Stimulated activated CD8-positive, alpha-beta memory T cell treated with anti-CD3 and anti-CD28 coated beads, Interleukin-4, amount 100 ng/mL, for 1 hour (primary cell): ENCODE data around the gene ADRA1B.

ENCODE experiments used
- DNase-seq, 2 donors: peaks; one replicate each; pipeline ENCODE4 v3.0.0-alpha.2; 2020; ENCODE audit warnings: low read depth in 2 of 2, low spot score in 1 of 2

The ADRA1B gene

DNA sequence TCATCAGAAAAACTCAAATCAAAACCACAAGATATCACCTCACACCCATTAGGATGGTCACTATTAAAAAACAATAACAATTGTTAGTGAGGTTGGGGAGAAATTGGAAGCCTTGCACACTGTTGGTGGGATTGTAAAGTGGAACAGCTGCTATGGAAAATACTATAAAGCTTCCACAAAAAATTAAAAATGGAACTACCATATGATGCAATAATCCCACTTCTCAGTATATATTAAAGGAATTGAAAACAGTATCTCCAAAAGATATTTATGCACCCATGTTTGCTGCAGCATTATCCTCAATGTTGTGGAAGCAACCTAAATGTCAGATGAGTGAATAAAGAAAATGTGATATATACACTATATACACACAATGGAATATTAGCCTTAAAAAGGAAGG is 14.5 kb upstream of the ADRA1B start:
- DNase-seq = no peak

GRCh38 chr5:159902444-159903121 is 13.7 kb upstream of the ADRA1B start:
- no peak for DNase-seq

- no peak for DNase-seq
These were observed 13.2 kb upstream of the ADRA1B start for GRCh38 chr5:159903131-159903530.

DNA sequence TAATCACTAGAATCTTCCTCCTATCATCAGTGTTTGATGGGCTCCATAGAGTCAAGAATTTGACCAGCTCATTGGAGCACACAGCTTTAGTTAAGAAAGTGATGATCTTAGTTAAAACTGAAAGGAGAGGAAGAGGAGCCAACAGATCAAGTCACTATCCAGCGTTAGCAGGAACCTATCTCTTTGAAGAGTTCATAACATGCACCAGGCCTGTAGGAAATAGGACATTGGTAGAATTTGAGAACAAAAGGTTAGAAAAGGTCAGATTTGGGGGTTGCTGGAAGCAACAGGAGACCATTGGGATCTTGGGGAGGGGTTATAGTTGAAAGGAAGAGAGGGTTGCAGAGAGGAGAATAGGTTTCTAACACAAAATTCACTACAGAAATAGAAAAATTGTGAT is 11.4 kb upstream of the ADRA1B start:
- no peak for DNase-seq

DNA sequence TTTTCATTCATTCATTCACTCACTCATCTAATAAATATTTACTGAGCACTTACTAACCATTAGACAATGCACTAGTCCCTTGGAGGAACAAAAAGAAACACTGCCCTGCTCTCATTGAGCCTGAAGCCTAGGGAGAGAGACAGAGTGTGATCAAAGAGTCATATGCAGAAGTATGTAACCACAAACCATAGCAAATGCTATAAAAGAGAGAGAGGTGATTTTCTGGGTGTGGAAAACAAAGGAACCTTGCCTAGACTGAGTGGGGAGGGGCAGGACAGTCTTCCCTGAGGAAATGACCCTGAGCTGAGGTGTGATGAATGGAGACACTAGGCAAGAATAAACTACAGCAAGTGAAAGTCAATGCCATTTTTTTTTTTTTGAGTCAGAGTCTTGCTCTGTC is 10.8 kb upstream of the ADRA1B start:
- DNase-seq = no peak

GRCh38 chr5:159906463-159906862 is 9.8 kb upstream of the ADRA1B start:
- no peak for DNase-seq

- DNase-seq = no peak
These were observed 9.3 kb upstream of the ADRA1B start for GRCh38 chr5:159906943-159907342.

DNA sequence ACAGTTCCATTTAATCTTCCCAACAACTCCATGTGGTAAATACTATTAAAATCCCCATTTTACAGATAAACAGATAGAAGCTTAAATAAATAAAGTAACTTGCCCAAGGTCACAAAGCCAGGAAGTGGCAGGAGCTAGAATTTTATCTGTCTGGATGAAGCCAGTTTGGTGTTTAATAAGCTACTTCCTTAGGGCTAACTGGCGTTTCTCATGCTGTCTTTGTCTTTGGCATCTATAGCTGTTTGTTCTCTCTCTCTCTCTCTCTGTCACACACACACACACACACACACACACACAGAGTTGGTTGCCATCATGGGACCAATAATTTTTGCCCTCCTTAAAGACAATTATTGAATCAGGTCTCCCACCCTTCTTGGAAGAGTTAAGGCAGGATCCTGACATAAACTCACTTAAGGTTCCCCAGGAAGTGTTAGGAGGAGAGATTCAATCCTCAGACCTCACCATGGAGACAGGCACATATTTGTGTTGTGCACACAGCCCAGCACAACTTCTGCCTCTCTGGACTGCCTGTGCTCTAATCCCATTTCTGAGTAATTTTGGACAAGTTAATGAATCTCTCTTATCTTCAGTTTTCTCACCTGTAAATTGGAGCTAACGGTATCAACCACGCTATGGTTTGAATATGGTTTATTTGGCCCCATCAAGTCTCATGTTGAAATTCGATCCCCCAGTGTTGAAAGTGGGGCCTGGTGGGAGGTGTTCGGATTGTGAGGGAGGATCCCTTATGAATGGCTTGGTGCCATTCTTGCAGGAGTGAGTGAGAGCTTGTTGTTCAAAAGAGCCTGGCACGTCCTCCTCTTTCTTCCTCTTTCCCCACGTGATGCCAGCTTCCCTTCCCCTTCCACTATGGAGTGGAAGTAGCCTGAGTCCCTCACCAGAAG is 8.3 kb upstream of the ADRA1B start:
- DNase-seq = no peak

GRCh38 chr5:159908591-159908940 is 7.7 kb upstream of the ADRA1B start:
- DNase-seq = no peak

- DNase-seq = no peak
These were observed 7.2 kb upstream of the ADRA1B start for GRCh38 chr5:159909126-159909525.

DNA sequence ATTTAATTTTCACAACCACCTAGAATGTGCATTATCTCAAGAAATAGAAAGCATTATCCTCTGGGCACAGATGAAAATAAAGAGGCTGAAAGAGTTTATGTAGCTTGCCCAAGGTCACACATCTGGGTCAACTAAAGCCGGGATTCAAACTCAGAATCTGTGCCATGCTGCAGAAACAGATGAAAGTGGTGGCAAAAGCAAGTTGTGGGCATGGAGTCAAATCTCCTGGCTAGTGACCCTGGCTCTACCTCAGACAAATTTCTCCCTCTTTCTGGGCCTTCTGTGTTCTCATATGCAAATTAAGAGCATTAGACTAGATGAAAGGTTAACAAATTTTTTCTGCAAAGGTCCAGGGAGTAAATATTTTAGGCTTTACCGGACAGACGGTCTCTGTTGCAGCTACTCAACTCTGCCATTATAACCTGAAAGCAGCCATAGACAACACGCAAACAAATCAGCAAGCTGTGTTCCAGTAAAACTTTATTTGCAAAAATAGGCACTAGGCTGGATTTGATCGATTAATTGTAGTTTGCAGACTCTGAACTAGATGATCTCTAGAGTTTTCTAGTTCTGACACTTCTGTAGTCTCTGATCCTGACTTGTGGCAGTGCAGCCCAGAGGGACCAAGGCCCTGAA is 6.0 kb upstream of the ADRA1B start:
- no peak for DNase-seq

DNA sequence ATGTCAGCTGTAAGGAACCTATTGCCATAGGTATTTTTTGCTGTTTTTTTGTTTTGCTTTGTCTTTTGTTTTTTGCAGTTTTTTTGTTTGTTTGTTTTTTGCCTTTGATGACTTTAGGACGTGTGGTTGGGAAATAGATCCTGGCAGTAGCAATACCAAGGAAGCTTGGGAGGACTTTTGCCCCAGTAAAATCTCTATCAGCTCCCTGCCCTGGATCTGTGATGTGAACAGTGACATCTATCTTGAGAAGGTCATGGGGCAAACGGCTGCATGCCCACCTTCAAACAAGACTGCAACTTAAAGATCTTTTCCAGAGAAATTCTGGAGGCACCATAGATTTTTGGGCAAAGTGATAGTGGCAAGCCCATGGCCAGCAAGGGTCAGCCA is 5.4 kb upstream of the ADRA1B start:
- DNase-seq = no peak

- DNase-seq = no peak
These were observed 4.9 kb upstream of the ADRA1B start for GRCh38 chr5:159911349-159911748.

GRCh38 chr5:159912033-159912800 is 4.1 kb upstream of the ADRA1B start:
- no peak for DNase-seq

DNA sequence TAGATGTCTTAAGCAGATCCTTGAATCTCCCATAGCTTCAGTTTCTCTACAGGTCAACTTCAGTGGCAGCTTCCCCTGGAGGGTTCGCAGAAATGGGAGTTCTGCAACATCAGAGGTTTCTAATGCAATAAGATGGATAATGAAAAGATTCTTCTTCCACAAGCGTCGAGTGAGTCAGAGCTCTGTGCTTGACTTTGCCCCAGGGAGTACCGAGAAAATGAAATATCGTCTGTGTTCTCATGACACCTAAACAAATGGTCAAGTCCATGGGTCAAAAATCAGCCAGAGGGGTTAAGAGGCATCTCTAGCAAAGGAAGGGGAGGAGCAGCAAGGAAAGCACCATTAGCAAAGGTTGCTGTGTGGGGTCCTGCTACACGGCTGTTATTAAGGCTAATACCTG is 3.2 kb upstream of the ADRA1B start:
- no peak for DNase-seq

DNA sequence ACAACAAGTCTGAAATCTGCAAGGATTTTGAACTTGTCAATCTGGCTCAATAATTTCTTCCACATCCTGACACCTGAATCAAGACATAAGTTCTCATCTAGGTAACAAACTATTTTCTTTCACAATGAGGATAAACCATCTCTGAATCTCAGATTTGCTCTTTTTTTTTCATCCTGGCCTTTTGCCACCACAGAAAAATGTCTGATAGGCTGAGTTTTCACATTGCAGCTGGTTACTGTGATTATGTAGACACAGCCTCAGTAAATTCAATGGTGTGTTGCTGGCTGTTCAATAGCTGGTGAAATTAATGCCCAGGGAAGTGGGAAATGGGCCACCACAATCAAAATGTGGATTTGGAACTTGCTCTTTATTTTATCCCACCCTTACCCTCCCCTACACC is 2.8 kb upstream of the ADRA1B start:
- no peak for DNase-seq

DNA sequence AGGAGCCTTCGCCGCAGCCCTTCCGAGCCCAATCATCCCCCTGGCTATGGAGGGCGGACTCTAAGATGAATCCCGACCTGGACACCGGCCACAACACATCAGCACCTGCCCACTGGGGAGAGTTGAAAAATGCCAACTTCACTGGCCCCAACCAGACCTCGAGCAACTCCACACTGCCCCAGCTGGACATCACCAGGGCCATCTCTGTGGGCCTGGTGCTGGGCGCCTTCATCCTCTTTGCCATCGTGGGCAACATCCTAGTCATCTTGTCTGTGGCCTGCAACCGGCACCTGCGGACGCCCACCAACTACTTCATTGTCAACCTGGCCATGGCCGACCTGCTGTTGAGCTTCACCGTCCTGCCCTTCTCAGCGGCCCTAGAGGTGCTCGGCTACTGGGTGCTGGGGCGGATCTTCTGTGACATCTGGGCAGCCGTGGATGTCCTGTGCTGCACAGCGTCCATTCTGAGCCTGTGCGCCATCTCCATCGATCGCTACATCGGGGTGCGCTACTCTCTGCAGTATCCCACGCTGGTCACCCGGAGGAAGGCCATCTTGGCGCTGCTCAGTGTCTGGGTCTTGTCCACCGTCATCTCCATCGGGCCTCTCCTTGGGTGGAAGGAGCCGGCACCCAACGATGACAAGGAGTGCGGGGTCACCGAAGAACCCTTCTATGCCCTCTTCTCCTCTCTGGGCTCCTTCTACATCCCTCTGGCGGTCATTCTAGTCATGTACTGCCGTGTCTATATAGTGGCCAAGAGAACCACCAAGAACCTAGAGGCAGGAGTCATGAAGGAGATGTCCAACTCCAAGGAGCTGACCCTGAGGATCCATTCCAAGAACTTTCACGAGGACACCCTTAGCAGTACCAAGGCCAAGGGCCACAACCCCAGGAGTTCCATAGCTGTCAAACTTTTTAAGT is 819 bp downstream of the ADRA1B start:
- DNase-seq = no peak

GRCh38 chr5:159917994-159918393 is 1.7 kb downstream of the ADRA1B start:
- no peak for DNase-seq

GRCh38 chr5:159921721-159922120 is 5.4 kb downstream of the ADRA1B start:
- no peak for DNase-seq

GRCh38 chr5:159923008-159923407 is 6.7 kb downstream of the ADRA1B start:
- no peak for DNase-seq
